Gastrocnemius medialis (tissue), 4 donors: ENCODE results near the gene ATP11B.

Experiments used
- POLR2A ChIP-seq, 2 donors: fragments of 450-650 bp; IDR thresholded peaks; one replicate each; pipeline ENCODE4 v1.6.1; 2017; ENCODE audit warnings: antibody characterized with exemption in 2 of 2, mild to moderate bottlenecking in 2 of 2, moderate library complexity in 2 of 2
- TF ChIP-seq, protein P1 (sequence below), 5 experiments: fragments of 450-650 bp in 3 of 5; fragments of 200-600 bp in 2 of 5; sonication (generic) in 2 of 5; IDR thresholded peaks in 4 of 5; conservative IDR thresholded peaks in 1 of 5; 1 replicate in 4 of 5; 2 replicates in 1 of 5; pipeline ENCODE4 v1.5.1; 2016 to 2019; ENCODE audit warnings: antibody characterized with exemption in 5 of 5, mild to moderate bottlenecking in 3 of 5, moderate library complexity in 3 of 5

- TF ChIP-seq POLR2A (IDR thresholded peaks at IDR 0.05): no peak
- TF ChIP-seq, protein P1, sequence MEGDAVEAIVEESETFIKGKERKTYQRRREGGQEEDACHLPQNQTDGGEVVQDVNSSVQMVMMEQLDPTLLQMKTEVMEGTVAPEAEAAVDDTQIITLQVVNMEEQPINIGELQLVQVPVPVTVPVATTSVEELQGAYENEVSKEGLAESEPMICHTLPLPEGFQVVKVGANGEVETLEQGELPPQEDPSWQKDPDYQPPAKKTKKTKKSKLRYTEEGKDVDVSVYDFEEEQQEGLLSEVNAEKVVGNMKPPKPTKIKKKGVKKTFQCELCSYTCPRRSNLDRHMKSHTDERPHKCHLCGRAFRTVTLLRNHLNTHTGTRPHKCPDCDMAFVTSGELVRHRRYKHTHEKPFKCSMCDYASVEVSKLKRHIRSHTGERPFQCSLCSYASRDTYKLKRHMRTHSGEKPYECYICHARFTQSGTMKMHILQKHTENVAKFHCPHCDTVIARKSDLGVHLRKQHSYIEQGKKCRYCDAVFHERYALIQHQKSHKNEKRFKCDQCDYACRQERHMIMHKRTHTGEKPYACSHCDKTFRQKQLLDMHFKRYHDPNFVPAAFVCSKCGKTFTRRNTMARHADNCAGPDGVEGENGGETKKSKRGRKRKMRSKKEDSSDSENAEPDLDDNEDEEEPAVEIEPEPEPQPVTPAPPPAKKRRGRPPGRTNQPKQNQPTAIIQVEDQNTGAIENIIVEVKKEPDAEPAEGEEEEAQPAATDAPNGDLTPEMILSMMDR (IDR thresholded peaks at IDR 0.05 in 4 of 5, conservative IDR thresholded peaks at IDR 0.05 in 1 of 5): peak; percentile 13 to 58 (median 40)
Measured at GRCh38 chr3:182909318-182910040, 116.2 kb downstream of the ATP11B start.
